Ectodermal cell (in vitro differentiated cells): ENCODE results near the gene EPS8.

Source experiments
- H3K27ac ChIP-seq: 2 replicates; pipeline ENCODE4 v1.7.0; 2013; ENCODE audit warnings: mild to moderate bottlenecking, low read depth, low read length; ENCODE audit not compliant: insufficient read depth, poor library complexity, severe bottlenecking
- H3K27me3 ChIP-seq: 2 replicates; pipeline ENCODE4 v1.7.0; 2013; ENCODE audit warnings: mild to moderate bottlenecking, low read length; ENCODE audit not compliant: insufficient read depth, control insufficient read depth, poor library complexity, severe bottlenecking
- H3K36me3 ChIP-seq: one replicate; pipeline ENCODE4 v1.7.0; 2013; ENCODE audit warnings: low read length; ENCODE audit not compliant: control insufficient read depth, insufficient read depth
- H3K4me1 ChIP-seq: one replicate; pipeline ENCODE4 v1.7.0; 2013; ENCODE audit warnings: low read length; ENCODE audit not compliant: control insufficient read depth, insufficient read depth
- H3K4me3 ChIP-seq: 2 replicates; pipeline ENCODE4 v1.7.0; 2013; ENCODE audit warnings: low read depth, low read length, control low read depth; ENCODE audit not compliant: insufficient read depth
- H3K9me3 ChIP-seq: 2 replicates; pipeline ENCODE4 v1.7.0; 2013; ENCODE audit warnings: mild to moderate bottlenecking, low read length, moderate library complexity; ENCODE audit not compliant: control insufficient read depth
- WGBS, 2 experiments: methylation state at CpG; one replicate each; pipeline ENCODE4 v1.1.7; 2013; ENCODE audit warnings: missing lambda C conversion rate in 2 of 2; 5-methylcytosine and 5-hydroxymethylcytosine counted together

EPS8 gene

GRCh38 chr12:15650399-15651128 is 138.6 kb downstream of the EPS8 start:
- 72 to 77% methylated on average over 6 of the region's 6 CpGs for WGBS, 2 experiments

GRCh38 chr12:15649347-15649746 is 139.8 kb downstream of the EPS8 start:
- H3K4me3 ChIP-seq: no peak overlapping the region
- 86% methylated on average over 1 of the region's 1 CpG; no CpG with 5 or more reads in 1 of the 2 experiments for WGBS, 2 experiments
- H3K9me3 ChIP-seq: no peaks in the 10 kb centered on the region
- H3K4me1 ChIP-seq: peaks cover 7% of the 10 kb centered on the region
- H3K36me3 ChIP-seq: no peaks in the 10 kb centered on the region
- H3K27me3 ChIP-seq: no peaks in the 10 kb centered on the region
- no peak overlapping the region for H3K27ac ChIP-seq

More at GRCh38 chr12:15650399-15651128, 138.6 kb downstream of the EPS8 start:
- Histone ChIP-seq H3K27me3 (no peaks in the 10 kb centered on the region), H3K36me3 (no peaks in the 10 kb centered on the region), H3K27ac (no peak overlapping the region), H3K4me3 (no peak overlapping the region), H3K4me1 (peaks cover 7% of the 10 kb centered on the region), H3K9me3 (no peaks in the 10 kb centered on the region)

GRCh38 chr12:15648558-15648957 is 140.6 kb downstream of the EPS8 start:
- peaks cover 7% of the 10 kb centered on the region for H3K4me1 ChIP-seq
- WGBS, 2 experiments: 89 to 100% methylated on average over 1 of the region's 1 CpG
- no peaks in the 10 kb centered on the region for H3K9me3 ChIP-seq
- H3K27ac ChIP-seq: no peak overlapping the region
- no peaks in the 10 kb centered on the region for H3K27me3 ChIP-seq
- H3K4me3 ChIP-seq: no peak overlapping the region
- H3K36me3 ChIP-seq: no peaks in the 10 kb centered on the region

- no peaks in the 10 kb centered on the region for H3K27me3 ChIP-seq
- 0% methylated on average over 1 of the region's 1 CpG; no CpG with 5 or more reads in 1 of the 2 experiments for WGBS, 2 experiments
- H3K36me3 ChIP-seq: no peaks in the 10 kb centered on the region
- H3K4me1 ChIP-seq: peaks cover 7% of the 10 kb centered on the region
- no peak overlapping the region for H3K27ac ChIP-seq
- H3K9me3 ChIP-seq: no peaks in the 10 kb centered on the region
- no peak overlapping the region for H3K4me3 ChIP-seq
Measured at GRCh38 chr12:15646581-15646980, 142.6 kb downstream of the EPS8 start.

DNA sequence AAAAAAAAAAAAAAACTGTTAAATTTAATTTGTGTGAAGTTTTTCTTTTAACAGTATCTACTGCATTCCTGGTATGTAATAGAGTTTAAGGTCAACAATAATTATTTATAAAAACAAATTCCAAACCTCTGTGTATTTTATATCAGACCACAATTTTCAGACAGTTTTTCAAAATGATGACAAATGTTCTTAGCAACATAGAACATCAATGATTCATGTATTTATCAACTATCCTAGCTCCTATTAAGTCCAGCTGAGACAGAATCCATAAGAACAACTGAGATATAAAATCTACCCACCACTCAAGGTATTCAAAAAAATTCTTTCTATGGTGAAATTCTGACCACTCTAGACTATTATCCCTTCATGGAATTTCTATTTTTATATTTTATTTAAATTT is 144.5 kb downstream of the EPS8 start:
- Histone ChIP-seq H3K27ac (no peak overlapping the region), H3K4me3 (no peak overlapping the region), H3K27me3 (no peaks in the 10 kb centered on the region), H3K9me3 (no peaks in the 10 kb centered on the region), H3K4me1 (no peaks in the 10 kb centered on the region), H3K36me3 (no peaks in the 10 kb centered on the region)

GRCh38 chr12:15638231-15638630 is 151.0 kb downstream of the EPS8 start:
- no peaks in the 10 kb centered on the region for H3K9me3 ChIP-seq
- no peaks in the 10 kb centered on the region for H3K4me1 ChIP-seq
- no peaks in the 10 kb centered on the region for H3K36me3 ChIP-seq
- 88% methylated on average over 1 of the region's 3 CpGs; no CpG with 5 or more reads in 1 of the 2 experiments for WGBS, 2 experiments
- H3K27ac ChIP-seq: no peak overlapping the region
- H3K4me3 ChIP-seq: no peak overlapping the region
- H3K27me3 ChIP-seq: no peaks in the 10 kb centered on the region

- Histone ChIP-seq H3K36me3 (no peaks in the 10 kb centered on the region), H3K9me3 (no peaks in the 10 kb centered on the region), H3K4me3 (no peak overlapping the region), H3K27ac (no peak overlapping the region), H3K27me3 (no peaks in the 10 kb centered on the region), H3K4me1 (no peaks in the 10 kb centered on the region)
- WGBS, 2 experiments: 98 to 100% methylated on average over 1 of the region's 1 CpG
Measured at GRCh38 chr12:15636060-15636890, 152.9 kb downstream of the EPS8 start.

- H3K4me1 ChIP-seq: peaks cover 6% of the 10 kb centered on the region
- no peak overlapping the region for H3K27ac ChIP-seq
- H3K27me3 ChIP-seq: no peaks in the 10 kb centered on the region
- 79 to 94% methylated on average over 3 of the region's 4 CpGs for WGBS, 2 experiments
- no peak overlapping the region for H3K4me3 ChIP-seq
- no peaks in the 10 kb centered on the region for H3K9me3 ChIP-seq
- H3K36me3 ChIP-seq: no peaks in the 10 kb centered on the region
Measured at GRCh38 chr12:15634010-15634683, 155.0 kb downstream of the EPS8 start.

GRCh38 chr12:15633201-15633600 is 156.0 kb downstream of the EPS8 start:
- peaks cover 11% of the 10 kb centered on the region for H3K4me1 ChIP-seq

DNA sequence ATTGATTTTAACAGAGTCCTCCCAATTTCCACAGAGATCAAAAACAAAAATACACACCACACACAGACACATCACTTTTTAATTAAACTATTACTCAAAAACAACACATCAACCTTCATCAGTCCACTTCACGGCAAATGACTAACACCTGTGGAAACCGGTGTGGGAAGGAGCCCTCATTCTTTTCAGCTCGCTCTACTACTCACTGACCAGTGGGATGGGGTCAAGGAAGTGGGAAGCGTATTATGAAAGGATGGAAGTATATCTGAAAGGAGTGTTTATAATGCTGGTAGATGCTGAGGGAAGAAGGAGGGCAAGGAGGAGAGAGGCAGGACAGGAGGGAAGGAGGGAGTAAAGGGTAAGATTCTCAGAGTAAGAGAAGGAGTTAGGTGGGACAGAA is 156.5 kb downstream of the EPS8 start:
- H3K4me3 ChIP-seq: no peak overlapping the region
- peaks cover 16% of the 10 kb centered on the region for H3K4me1 ChIP-seq
- no peaks in the 10 kb centered on the region for H3K36me3 ChIP-seq
- no peaks in the 10 kb centered on the region for H3K9me3 ChIP-seq
- H3K27me3 ChIP-seq: no peaks in the 10 kb centered on the region
- WGBS, 2 experiments: 87 to 93% methylated on average over 4 of the region's 4 CpGs
- H3K27ac ChIP-seq: no peak overlapping the region

More at GRCh38 chr12:15633201-15633600, 156.0 kb downstream of the EPS8 start:
- Histone ChIP-seq H3K4me3 (no peak overlapping the region), H3K9me3 (no peaks in the 10 kb centered on the region), H3K27me3 (no peaks in the 10 kb centered on the region), H3K27ac (no peak overlapping the region), H3K36me3 (no peaks in the 10 kb centered on the region)
- 82 to 96% methylated on average over 1 of the region's 1 CpG for WGBS, 2 experiments
